Measurements from ENCODE around the gene OR6K3. TPM values are rescaled to one million over a fixed set of nuclear protein-coding genes. Genes with fewer than 3 reads are reported as not detected.

The OR6K3 gene
- total and polyA plus RNA-seq, 12 donors, result not detected

GRCh38 chr1:158732524-158732923 lies 12.0 kb upstream of the OR6K3 start:
- Histone ChIP-seq H3K27me3 (no peaks in the 10 kb centered on the region), H3K9me3 (no peaks in the 10 kb centered on the region), H3K4me3 (no peak overlapping the region), H3K4me1 (no peaks in the 10 kb centered on the region), H3K27ac (no peak overlapping the region), H3K36me3 (no peaks in the 10 kb centered on the region)
- TF ChIP-seq CTCF (IDR thresholded peaks at IDR 0.05), result no peak
- ATAC-seq, result no peak
- no peak for DNase-seq
- 71 to 76% methylated on average over 2 of the region's 2 CpGs for WGBS, 2 donors
- intact Hi-C loops (cut with DNase I), result no loop called here

- intact Hi-C loops (cut with DNase I), result no loop called here
- no peaks in the 10 kb centered on the region for H3K4me1 ChIP-seq
Measured at GRCh38 chr1:158731707-158732106, 11.2 kb upstream of the OR6K3 start.

GRCh38 chr1:158730453-158730852 lies 9.9 kb upstream of the OR6K3 start:
- no peak for TF ChIP-seq CTCF (IDR thresholded peaks at IDR 0.05)
- no peaks in the 10 kb centered on the region for H3K9me3 ChIP-seq
- DNase-seq (no peak), ATAC-seq (no peak)
- no peaks in the 10 kb centered on the region for H3K27me3 ChIP-seq
- H3K27ac ChIP-seq, result no peak overlapping the region
- H3K4me1 ChIP-seq, result no peaks in the 10 kb centered on the region
- intact Hi-C loops (cut with DNase I), result no loop called here
- H3K36me3 ChIP-seq, result no peaks in the 10 kb centered on the region
- WGBS, 2 donors, result 84 to 88% methylated on average over 4 of the region's 4 CpGs
- H3K4me3 ChIP-seq, result no peak overlapping the region

More at GRCh38 chr1:158731707-158732106, 11.2 kb upstream of the OR6K3 start:
- Histone ChIP-seq H3K4me3 (no peak overlapping the region), H3K27ac (no peak overlapping the region), H3K27me3 (no peaks in the 10 kb centered on the region), H3K9me3 (no peaks in the 10 kb centered on the region), H3K36me3 (no peaks in the 10 kb centered on the region)
- no peak for ATAC-seq
- 85 to 86% methylated on average over 4 of the region's 4 CpGs for WGBS, 2 donors
- no peak for DNase-seq
- TF ChIP-seq CTCF (IDR thresholded peaks at IDR 0.05), result no peak

GRCh38 chr1:158728510-158729225 lies 8.1 kb upstream of the OR6K3 start:
- DNase-seq (no peak), ATAC-seq (no peak)
- H3K36me3 ChIP-seq, result no peaks in the 10 kb centered on the region
- intact Hi-C loops (cut with DNase I), result no loop called here
- H3K4me3 ChIP-seq, result no peak overlapping the region
- no peaks in the 10 kb centered on the region for H3K9me3 ChIP-seq
- H3K27ac ChIP-seq, result no peak overlapping the region
- TF ChIP-seq CTCF (IDR thresholded peaks at IDR 0.05), result no peak
- 69 to 72% methylated on average over 3 of the region's 3 CpGs for WGBS, 2 donors
- H3K27me3 ChIP-seq, result no peaks in the 10 kb centered on the region
- H3K4me1 ChIP-seq, result no peaks in the 10 kb centered on the region
